Gastrocnemius medialis (tissue), 4 donors: ENCODE results near the gene HSPB9.

Source experiments
- CTCF ChIP-seq, 5 experiments: fragments of 450-650 bp in 3 of 5; fragments of 200-600 bp in 2 of 5; sonication (generic) in 2 of 5; IDR thresholded peaks in 4 of 5; conservative IDR thresholded peaks in 1 of 5; 1 replicate in 4 of 5; 2 replicates in 1 of 5; pipeline ENCODE4 v1.5.1; 2016 to 2019; ENCODE audit warnings: antibody characterized with exemption in 5 of 5, mild to moderate bottlenecking in 3 of 5, moderate library complexity in 3 of 5
- POLR2A ChIP-seq, 2 donors: fragments of 450-650 bp; IDR thresholded peaks; one replicate each; pipeline ENCODE4 v1.6.1; 2017; ENCODE audit warnings: antibody characterized with exemption in 2 of 2, mild to moderate bottlenecking in 2 of 2, moderate library complexity in 2 of 2

GRCh38 chr17:42104264-42104663 lies 18.3 kb upstream of the HSPB9 start:
- no peak for TF ChIP-seq CTCF (IDR thresholded peaks at IDR 0.05 in 4 of 5, conservative IDR thresholded peaks at IDR 0.05 in 1 of 5)
- no peak for TF ChIP-seq POLR2A (IDR thresholded peaks at IDR 0.05)
